ENCODE measurements around the gene PRKG1. TPM values are rescaled to one million over a fixed set of nuclear protein-coding genes. Genes with fewer than 3 reads are reported as not detected.

The PRKG1 gene
- total RNA-seq, 1 donor from 2014 or later, result 17.9 TPM

DNA sequence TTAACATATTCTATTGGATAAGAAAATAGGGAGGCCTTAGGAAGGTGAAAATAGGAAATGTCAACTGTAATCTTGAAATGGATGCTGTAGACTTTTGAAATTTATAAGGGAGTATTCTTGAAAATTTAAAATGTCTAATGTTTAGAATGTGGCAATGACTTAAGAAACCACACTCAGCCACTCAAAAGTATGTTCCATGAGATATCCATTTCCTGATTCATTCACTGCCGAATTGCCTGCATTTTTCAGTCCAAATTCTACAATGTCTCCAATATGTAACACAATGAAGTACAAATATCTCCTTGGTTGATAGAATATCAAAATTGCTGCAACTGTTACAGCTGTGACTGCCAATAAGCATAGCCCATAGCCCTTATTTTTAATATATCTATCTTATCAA is 25.9 kb downstream of the PRKG1 start:
- Histone ChIP-seq H3K27ac (no peak overlapping the region), H3K36me3 (no peaks in the 10 kb centered on the region), H3K4me1 (peaks cover 28% of the 10 kb centered on the region), H3K9me3 (no peaks in the 10 kb centered on the region), H3K4me3 (no peak overlapping the region), H3K27me3 (no peaks in the 10 kb centered on the region)
- intact Hi-C loops (cut with DNase I), result no loop called here
- DNase-seq (ENCODE audit: extremely low spot score in 2 of 2), result no peak
- TF ChIP-seq POLR2AphosphoS5 (IDR thresholded peaks at IDR 0.05; ENCODE audit: insufficient read depth in 1 of 2, low read depth in 1 of 2), result no peak

DNA sequence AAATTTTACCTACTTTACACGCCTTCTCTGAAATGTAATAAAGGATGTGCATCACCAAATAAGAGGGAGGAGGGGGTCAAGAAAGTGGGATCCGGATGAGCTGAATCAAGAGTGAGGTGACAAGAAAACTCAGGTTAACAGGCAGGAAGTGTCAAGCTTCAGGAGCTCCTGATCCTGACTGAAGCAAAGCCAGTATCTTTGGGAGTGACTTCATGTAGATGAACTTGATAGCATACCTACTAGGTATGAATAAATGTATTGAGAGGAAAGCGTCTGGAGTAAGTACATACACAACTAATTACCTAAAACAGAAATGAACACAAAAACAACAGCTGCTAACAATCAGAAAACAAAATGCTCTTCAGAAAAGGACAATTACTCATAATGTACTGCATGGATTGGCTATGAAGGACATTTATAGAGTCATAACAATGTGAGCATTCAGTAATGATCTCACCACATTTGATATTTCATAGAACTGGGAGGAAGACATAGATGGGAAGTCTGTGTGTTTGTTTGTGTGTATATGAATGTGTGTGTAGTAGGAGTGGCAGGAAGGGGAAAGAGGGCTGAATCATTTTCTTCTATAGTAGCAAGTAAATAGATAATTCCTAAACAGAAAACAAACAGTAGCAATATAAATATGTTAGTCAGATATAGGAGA is 29.4 kb downstream of the PRKG1 start:
- no peak overlapping the region for H3K4me3 ChIP-seq
- peaks cover 18% of the 10 kb centered on the region for H3K4me1 ChIP-seq
- H3K9me3 ChIP-seq, result no peaks in the 10 kb centered on the region
- no peaks in the 10 kb centered on the region for H3K27me3 ChIP-seq
- no peaks in the 10 kb centered on the region for H3K36me3 ChIP-seq
- H3K27ac ChIP-seq, result no peak overlapping the region
- DNase-seq (ENCODE audit: extremely low spot score in 2 of 2), result no peak
- intact Hi-C loops (cut with DNase I), result no loop called here
- TF ChIP-seq, protein P1, sequence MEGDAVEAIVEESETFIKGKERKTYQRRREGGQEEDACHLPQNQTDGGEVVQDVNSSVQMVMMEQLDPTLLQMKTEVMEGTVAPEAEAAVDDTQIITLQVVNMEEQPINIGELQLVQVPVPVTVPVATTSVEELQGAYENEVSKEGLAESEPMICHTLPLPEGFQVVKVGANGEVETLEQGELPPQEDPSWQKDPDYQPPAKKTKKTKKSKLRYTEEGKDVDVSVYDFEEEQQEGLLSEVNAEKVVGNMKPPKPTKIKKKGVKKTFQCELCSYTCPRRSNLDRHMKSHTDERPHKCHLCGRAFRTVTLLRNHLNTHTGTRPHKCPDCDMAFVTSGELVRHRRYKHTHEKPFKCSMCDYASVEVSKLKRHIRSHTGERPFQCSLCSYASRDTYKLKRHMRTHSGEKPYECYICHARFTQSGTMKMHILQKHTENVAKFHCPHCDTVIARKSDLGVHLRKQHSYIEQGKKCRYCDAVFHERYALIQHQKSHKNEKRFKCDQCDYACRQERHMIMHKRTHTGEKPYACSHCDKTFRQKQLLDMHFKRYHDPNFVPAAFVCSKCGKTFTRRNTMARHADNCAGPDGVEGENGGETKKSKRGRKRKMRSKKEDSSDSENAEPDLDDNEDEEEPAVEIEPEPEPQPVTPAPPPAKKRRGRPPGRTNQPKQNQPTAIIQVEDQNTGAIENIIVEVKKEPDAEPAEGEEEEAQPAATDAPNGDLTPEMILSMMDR (IDR thresholded peaks at IDR 0.05), result no peak
- TF ChIP-seq POLR2A (IDR thresholded peaks at IDR 0.05) (no peak), POLR2AphosphoS5 (IDR thresholded peaks at IDR 0.05; ENCODE audit: insufficient read depth in 1 of 2, low read depth in 1 of 2) (no peak)

DNA sequence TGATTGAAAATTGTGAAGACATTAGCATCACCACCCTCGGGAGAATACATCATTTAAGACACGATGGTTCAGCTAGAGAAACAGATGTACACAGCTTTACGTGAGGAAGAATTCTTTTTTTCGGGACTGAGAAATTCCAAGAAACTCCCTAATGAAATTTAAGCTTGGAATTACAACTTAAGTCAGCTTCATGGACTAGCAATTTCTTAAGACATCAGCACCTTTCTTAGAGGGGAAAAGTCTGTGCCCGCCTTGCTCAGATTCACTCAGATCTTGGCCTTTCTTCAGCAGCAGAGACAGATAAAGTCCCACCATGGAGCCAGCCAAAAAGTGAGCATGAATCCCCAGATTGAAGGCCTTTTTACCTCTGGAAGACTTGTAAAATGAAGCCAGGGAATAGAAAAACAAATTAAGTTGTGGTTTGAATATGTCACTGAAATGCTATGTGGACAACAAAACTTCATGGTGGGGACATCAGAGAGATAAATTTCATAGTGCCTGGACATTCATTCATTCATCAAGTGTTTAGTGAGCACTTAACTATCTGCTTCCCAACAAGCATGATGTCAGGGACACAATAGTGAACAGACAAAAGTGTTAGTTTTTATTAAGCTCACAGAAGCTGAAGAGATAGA is 32.1 kb downstream of the PRKG1 start:
- Histone ChIP-seq H3K4me1 (peaks cover 18% of the 10 kb centered on the region), H3K9me3 (no peaks in the 10 kb centered on the region), H3K4me3 (no peak overlapping the region), H3K27ac (no peak overlapping the region), H3K27me3 (no peaks in the 10 kb centered on the region), H3K36me3 (no peaks in the 10 kb centered on the region)
- TF ChIP-seq, protein P1 (IDR thresholded peaks at IDR 0.05), result no peak
- TF ChIP-seq POLR2AphosphoS5 (IDR thresholded peaks at IDR 0.05; ENCODE audit: insufficient read depth in 1 of 2, low read depth in 1 of 2) (no peak), POLR2A (IDR thresholded peaks at IDR 0.05) (no peak)
- intact Hi-C loops (cut with DNase I), result no loop called here
- no peak for DNase-seq (ENCODE audit: extremely low spot score in 2 of 2)

DNA sequence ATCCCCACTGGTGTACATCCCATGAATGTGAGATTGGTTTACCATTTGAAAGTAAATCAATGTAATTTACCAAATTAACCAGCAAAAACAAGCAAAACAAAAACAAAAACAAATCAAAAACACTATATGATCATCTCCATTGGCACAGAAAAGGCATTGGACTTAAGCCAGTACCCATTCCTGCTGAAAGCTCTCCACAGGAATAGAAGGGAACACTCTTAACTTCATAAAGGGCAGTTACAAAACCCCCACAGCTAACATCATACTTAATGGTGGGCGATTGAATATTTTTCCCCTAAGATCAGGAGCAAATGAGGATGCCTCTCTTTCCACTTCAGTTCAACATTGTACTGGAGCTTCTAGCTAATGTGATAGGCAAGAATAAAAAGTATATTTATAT is 34.1 kb downstream of the PRKG1 start:
- TF ChIP-seq POLR2AphosphoS5 (IDR thresholded peaks at IDR 0.05; ENCODE audit: insufficient read depth in 1 of 2, low read depth in 1 of 2) (no peak), POLR2A (IDR thresholded peaks at IDR 0.05) (no peak)
- TF ChIP-seq, protein P1 (IDR thresholded peaks at IDR 0.05), result no peak
- Histone ChIP-seq H3K27me3 (no peaks in the 10 kb centered on the region), H3K9me3 (no peaks in the 10 kb centered on the region), H3K27ac (no peak overlapping the region), H3K4me3 (no peak overlapping the region), H3K4me1 (peaks cover 13% of the 10 kb centered on the region), H3K36me3 (no peaks in the 10 kb centered on the region)
- intact Hi-C loops (cut with DNase I), result no loop called here
- DNase-seq (ENCODE audit: extremely low spot score in 2 of 2), result no peak

DNA sequence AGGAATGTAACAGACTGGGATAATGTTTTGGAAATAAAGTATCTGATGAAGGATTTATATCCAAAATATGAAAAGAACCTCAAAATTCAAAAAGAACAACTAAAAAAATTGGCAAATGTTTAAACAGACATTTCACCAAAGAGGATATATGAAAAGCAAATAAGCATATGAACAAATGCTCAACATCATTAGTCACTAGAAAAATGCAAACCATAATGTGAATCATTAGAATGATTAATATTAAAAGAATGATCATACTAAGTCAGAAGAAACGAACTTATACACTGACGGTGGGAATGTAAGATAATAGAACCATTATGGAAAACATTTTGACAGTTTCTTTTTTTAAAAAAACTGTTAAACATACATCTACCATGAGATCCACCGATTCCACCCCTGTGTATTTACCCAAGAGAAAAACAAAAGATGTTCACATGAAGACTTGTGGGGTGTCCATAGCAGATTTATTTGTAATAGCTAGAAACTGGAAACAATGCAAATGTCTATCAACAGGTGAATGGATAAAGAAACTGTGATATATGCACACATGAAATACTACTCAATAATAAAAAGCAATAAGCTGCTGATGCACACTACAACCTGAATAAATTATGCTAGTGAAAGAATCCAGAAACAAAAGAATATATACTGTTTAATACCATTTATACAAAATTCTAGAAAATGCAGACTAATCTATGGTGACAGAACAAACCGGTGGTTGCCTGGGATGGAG is 35.7 kb downstream of the PRKG1 start:
- H3K9me3 ChIP-seq, result no peaks in the 10 kb centered on the region
- H3K4me3 ChIP-seq, result no peak overlapping the region
- H3K36me3 ChIP-seq, result no peaks in the 10 kb centered on the region
- no peaks in the 10 kb centered on the region for H3K27me3 ChIP-seq
- intact Hi-C loops (cut with DNase I), result no loop called here
- H3K4me1 ChIP-seq, result peaks cover 5% of the 10 kb centered on the region
- DNase-seq (ENCODE audit: extremely low spot score in 2 of 2), result no peak
- no peak overlapping the region for H3K27ac ChIP-seq
- TF ChIP-seq POLR2A (IDR thresholded peaks at IDR 0.05) (no peak), POLR2AphosphoS5 (IDR thresholded peaks at IDR 0.05; ENCODE audit: insufficient read depth in 1 of 2, low read depth in 1 of 2) (no peak)
- TF ChIP-seq, protein P1 (IDR thresholded peaks at IDR 0.05), result no peak
